BE2C (cell line): ENCODE measurements around the gene CSPG4.
"Not testable (repeated sequence)": the region's sequence is repeated elsewhere in the genome, so short reads cannot be mapped to it uniquely, and the experiment has no call there.

Experiments
- DNase-seq: peaks from one replicate; pipeline ENCODE4 v3.0.0-alpha.2; 2020
- H3K27me3 ChIP-seq: fragments of 250-450 bp; sonication (Bioruptor Pico); 2 replicates; pipeline ENCODE4 v1.5.1; 2020; ENCODE audit warnings: mild to moderate bottlenecking
- H3K36me3 ChIP-seq: fragments of 250-450 bp; sonication (Bioruptor Pico); 2 replicates; pipeline ENCODE4 v1.5.1; 2020; ENCODE audit warnings: mild to moderate bottlenecking
- H3K4me1 ChIP-seq: fragments of 250-450 bp; sonication (Bioruptor Pico); 2 replicates; pipeline ENCODE4 v1.5.1; 2020
- H3K4me3 ChIP-seq: 2 replicates; pipeline ENCODE4 v1.5.1; 2011; ENCODE audit warnings: low read depth, low read length
- H3K9me3 ChIP-seq: fragments of 250-450 bp; sonication (Bioruptor Pico); 2 replicates; pipeline ENCODE4 v1.5.1; 2020
- TF ChIP-seq, protein P1 (sequence below): IDR thresholded peaks from 2 replicates; pipeline ENCODE4 v1.5.1; 2012; ENCODE audit warnings: mild to moderate bottlenecking, low read depth, low read length

The CSPG4 gene

DNA sequence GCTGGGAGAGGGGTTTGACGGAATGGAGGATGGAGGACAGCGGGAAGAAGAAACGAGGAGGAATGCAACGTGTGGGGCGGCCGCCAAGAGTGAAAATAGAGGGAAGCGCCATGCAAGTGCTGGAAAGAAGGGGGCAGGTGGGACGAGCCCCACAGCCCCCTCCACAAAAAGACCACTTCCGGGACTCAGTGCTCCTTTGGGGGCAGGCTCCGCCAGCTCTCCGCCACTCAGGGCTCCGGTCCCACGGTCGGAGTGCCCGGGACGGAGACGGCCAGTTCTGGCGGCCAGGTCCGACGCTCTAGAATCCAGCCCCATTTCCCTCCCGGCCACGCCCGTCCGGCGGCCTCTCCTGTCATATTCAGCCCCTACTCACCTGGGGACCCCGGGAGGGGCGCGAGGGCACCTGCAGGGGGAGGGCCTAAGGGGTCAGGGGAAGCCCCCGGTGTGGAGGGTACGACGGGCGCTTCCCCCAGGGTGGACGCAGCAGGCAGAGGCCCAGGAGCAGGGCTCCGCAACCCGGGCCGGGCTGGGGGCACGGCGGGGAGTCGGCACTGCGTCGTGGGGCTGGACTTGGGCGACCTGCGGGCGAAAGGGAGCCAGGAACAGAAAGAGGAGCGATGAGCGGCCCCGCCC lies 25.5 kb upstream of the CSPG4 start:
- DNase-seq: no peak
- Histone ChIP-seq H3K27me3 (no peaks in the 10 kb centered on the region), H3K9me3 (no peaks in the 10 kb centered on the region), H3K4me3 (peak overlapping the region; percentile 69), H3K36me3 (no peaks in the 10 kb centered on the region), H3K4me1 (peaks cover 3% of the 10 kb centered on the region; the same call in 1 of the 2 replicates)
- TF ChIP-seq, protein P1, sequence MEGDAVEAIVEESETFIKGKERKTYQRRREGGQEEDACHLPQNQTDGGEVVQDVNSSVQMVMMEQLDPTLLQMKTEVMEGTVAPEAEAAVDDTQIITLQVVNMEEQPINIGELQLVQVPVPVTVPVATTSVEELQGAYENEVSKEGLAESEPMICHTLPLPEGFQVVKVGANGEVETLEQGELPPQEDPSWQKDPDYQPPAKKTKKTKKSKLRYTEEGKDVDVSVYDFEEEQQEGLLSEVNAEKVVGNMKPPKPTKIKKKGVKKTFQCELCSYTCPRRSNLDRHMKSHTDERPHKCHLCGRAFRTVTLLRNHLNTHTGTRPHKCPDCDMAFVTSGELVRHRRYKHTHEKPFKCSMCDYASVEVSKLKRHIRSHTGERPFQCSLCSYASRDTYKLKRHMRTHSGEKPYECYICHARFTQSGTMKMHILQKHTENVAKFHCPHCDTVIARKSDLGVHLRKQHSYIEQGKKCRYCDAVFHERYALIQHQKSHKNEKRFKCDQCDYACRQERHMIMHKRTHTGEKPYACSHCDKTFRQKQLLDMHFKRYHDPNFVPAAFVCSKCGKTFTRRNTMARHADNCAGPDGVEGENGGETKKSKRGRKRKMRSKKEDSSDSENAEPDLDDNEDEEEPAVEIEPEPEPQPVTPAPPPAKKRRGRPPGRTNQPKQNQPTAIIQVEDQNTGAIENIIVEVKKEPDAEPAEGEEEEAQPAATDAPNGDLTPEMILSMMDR: no peak

DNA sequence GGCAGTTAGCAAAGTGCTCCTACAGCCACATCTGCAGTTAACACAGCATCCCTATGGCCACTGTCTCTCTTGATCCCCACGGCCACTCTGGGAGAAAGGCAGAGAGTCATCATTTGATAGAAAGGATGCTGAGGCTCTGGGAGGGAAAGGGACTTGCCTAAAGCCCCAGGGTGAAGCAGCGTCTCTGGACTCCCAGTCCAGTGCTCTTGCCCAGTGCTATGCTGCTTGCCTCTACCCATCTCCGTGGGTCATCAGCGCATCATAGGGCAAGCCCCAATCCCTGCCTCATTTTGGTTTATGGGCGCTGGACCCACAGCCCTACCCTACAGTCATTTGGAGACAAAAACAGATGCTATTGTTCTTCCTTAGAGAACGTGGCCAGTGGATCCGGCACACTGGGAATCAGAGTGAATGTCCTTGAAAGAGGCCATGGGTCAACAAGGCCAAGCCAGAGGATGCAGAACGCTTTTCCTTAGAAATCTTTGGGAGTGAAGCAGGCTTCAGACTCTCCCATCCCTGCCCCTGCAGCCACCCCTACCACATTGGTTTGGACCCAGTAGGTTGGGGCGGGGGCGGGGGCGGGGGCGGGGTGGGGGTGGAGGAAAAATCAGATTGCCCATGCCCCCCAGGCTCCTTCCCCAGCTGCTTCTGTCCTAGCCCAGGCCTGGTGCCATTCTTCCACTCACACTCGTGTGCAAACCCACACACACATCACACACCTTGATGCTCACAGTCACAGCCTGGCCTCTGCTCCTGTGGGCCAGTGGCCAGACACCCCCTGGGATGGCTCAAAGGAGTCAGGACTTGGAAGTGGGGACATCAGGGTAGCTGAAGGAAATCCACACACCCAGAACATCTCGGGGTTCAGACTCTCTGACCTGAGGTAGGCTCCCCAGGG lies 24.7 kb upstream of the CSPG4 start:
- H3K4me3 ChIP-seq: peak overlapping the region; percentile 69
- DNase-seq, H3K36me3 ChIP-seq, H3K27me3 ChIP-seq, H3K9me3 ChIP-seq, H3K4me1 ChIP-seq: not testable (repeated sequence)

DNA sequence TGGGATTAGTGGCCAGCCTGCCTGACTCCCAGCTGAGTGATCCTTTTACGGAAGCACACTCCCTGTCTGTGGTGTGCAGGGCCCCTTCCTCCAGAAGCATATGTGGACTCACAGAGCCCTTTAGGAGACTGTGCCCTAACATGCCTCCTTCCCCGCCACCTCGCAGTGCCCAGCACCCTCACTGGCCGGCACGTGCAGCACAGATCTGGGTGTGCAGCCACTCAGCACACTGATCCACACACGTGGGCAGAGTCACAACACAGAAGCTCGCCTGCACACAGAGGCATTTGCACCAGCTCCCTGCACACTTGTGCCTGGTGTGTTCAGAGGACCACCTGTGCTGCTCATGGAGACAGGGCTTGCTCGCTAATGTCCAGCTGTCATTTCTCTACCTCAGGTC lies 23.6 kb upstream of the CSPG4 start:
- H3K4me1 ChIP-seq: peaks cover 17% of the 10 kb centered on the region
- H3K4me3 ChIP-seq: no peak overlapping the region
- DNase-seq: no peak
- no peaks in the 10 kb centered on the region for H3K36me3 ChIP-seq
- no peaks in the 10 kb centered on the region for H3K27me3 ChIP-seq
- TF ChIP-seq, protein P1: no peak
- H3K9me3 ChIP-seq: no peaks in the 10 kb centered on the region

DNA sequence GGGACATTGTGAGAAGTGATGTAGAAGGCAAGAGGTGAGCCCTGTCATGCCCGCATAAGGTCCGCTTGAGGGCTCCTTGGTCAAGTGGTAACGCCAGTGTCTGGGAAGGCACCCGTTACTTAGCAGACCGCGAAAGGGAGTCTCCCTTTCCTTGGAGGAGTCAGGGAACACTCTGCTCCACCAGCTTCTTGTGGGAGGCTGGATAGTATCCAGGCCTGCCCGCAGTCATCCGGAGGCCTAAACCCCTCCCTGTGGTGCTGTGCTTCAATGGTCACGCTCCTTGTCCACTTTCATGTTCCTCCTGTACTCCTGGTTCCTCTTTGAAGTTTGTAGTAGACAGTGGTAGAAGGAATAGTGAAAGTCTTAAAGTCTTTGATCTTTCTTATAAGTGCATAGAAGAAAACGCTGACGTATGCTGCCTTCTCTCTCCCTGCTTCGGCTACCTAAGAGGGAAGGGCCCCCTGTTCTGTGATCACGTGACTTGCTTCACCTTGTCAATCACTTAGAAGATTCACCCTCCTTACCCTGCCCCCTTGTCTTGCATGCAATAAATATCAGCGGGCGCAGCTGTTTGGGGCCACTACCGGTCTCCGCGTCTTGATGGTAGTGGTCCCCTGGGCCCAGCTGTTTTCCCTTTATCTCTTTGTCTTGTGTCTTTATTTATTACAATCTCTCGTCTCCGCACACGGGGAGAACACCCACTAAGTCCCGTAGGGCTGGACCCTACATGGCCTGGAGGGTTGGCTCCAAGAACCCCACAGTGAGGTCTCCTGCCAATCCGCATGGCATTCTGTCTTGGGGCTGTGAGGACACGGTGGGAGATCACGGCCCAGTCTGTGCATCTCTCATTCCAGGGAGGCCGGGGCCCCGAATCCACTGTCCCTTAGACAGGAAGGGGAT lies 22.5 kb upstream of the CSPG4 start:
- H3K36me3 ChIP-seq, H3K4me3 ChIP-seq, H3K27me3 ChIP-seq, DNase-seq, H3K9me3 ChIP-seq: not testable (repeated sequence)
- peaks cover 20% of the 10 kb centered on the region for H3K4me1 ChIP-seq

DNA sequence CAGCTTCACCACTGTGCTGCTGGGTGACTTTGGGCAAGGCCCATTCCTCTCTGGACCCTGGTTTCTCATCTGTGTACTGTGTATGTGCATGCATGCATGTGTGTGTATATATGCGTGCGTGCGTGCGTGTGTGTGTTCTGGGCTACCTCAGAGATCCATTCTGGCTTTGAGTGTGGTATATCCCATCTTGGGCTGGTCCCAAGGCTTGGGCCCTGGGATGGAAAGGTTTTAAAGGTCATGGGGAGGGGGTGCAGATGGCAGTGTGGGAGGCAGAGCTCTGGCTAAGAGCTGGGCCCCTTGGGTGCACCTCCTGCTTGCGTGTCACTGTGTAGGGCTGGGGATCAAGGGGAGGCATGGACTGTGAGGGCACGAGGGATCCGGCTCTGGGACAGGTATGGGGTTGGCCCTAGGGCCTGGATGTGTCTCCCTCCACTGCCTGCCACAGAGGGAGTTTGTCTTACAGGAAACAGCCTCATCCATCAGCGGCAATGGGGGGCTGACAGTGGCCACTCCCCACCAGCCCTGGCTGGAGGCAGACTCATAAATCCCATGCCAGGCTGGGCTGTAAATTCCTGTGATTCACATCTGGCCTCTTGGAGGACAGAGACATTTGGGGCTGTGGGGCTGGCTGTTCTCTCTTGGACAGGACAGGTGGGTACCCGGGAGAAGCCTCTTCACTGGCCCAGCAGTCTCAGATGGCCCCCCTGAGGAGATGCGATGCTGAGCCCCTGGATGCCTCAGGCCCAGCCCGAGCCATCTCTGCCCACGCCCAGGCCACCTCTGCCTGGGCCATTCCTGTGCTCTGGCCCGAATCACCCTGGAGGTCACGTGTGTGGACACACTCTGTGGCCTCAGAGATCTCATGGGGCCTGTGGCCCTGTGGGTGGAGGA lies 21.4 kb upstream of the CSPG4 start:
- H3K9me3 ChIP-seq: no peaks in the 10 kb centered on the region
- TF ChIP-seq, protein P1: no peak
- no peak for DNase-seq
- H3K4me3 ChIP-seq: no peak overlapping the region
- H3K4me1 ChIP-seq: peaks cover 18% of the 10 kb centered on the region
- H3K36me3 ChIP-seq: no peaks in the 10 kb centered on the region
- H3K27me3 ChIP-seq: no peaks in the 10 kb centered on the region

DNA sequence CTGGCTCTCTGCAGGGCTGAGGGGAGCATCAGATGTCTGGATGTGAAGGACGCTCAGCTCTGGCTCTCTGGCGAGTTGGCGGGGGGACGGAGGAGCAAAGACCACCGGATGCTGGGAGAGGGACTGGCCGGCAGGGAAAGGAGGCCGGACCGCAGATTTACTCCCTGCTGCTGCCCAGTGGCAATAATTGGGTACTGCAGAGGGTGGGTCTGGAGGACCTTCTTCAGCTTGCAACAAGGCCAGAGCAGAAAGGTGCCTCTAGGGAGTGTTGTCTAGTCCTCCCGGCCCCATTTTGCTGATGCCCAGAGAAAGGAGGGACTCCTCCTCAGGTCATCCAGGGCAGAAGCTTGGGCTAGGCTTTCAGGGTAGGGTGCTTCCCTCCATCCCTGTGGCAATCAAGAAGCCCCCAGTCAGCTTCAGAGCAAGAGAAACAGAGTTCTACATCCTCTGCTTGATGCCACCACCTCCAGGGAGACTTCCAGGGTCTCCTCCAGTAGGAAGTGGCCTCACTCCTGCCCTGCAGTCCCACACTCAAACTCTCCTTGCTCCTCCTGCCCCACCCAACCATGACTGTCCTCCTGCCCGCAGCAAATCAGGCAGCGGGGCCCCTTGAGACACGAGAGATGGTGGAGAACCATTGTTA lies 20.3 kb upstream of the CSPG4 start:
- peaks cover 17% of the 10 kb centered on the region for H3K4me1 ChIP-seq
- H3K9me3 ChIP-seq: no peaks in the 10 kb centered on the region
- H3K4me3 ChIP-seq: peak overlapping the region; percentile 5; the same call in 1 of the 2 replicates
- no peaks in the 10 kb centered on the region for H3K36me3 ChIP-seq
- peak; percentile 84 for DNase-seq
- no peaks in the 10 kb centered on the region for H3K27me3 ChIP-seq
- TF ChIP-seq, protein P1: peak; percentile 84
